Measurements from ENCODE around the gene CNPPD1. TPM values are rescaled to one million over a fixed set of nuclear protein-coding genes. Genes with fewer than 3 reads are reported as not detected.

The CNPPD1 gene
- 82.8 TPM for total RNA-seq
- long read RNA-seq, transcript CNPPD1-204 (9 exons, 1,154 nt) = minor isoform, 7 of 419 reads
- long read RNA-seq, transcript CNPPD1-201 (8 exons, 2,060 nt) = major isoform, 307 of 419 reads
- long read RNA-seq, transcript CNPPD1-203 (7 exons, 919 nt) = minor isoform, 9 of 419 reads
- long read RNA-seq, partial matches to known transcripts = 27 of 419 reads
- long read RNA-seq, other reads (novel, unspliced or antisense) = 67 of 419 reads

DNA sequence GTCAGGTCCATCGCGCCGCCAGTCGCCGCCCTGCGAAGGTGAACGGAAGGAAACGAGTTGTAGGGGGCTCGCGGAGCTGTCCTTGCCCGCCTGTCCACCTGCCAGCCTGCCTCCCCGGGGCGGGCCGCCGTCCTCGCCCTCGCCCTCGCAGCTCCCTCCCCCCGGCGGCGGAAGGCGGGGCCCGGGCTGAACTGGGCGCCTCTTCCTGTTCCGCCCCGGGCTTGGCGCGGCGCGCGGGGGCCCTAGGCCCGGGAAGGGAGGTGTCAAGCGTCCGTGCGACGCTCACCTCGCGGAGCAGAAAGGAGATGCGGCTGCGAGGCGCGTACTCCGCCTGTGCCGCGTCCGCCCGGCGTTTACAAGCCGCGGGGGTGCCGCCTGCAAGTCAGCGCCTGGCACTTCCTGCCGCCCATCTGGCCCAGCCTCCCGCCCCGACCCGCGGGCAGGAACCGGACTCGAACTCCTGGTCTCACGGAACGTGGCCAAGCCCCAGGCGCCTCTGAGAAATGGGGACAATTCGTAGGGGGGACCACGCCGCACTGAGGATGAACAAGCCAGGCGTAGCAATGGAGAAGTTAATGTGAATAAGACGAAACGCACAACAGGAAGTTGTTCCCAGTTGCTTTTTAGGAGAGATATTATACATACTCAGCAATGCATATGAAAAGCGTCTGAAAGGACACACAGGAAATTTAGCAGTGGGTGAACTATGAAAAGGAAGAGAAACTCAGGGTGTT lies at the start of gene CNPPD1:
Gene CNPPD1 (minus strand): TSS at position 108 of the 734 bp plus-strand sequence. CDS start 97 bp downstream, at position 11.
- DNase-seq (ENCODE audit: low spot score) = peak; percentile 95

DNA sequence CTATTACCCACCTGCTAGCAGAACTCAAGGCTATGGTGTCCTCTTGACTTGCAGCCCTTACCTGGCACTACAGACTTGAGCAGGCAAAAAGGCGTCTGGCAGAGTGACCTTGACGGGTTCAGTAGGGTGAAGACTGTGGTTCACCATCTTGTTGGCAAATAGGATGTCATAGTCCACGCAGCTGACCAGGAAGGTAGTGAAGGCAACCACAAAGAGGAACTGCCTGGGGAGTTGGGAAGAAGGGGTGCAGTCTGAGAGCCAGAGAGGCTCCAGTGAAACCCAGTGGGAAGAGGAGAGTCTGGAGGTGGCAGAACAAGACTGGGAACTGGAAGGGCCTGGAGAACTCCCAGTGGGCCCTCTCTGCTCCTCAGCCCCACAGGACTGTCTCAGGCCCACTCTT lies 48.6 kb upstream of the CNPPD1 start:
- DNase-seq (ENCODE audit: low spot score) = no peak

DNA sequence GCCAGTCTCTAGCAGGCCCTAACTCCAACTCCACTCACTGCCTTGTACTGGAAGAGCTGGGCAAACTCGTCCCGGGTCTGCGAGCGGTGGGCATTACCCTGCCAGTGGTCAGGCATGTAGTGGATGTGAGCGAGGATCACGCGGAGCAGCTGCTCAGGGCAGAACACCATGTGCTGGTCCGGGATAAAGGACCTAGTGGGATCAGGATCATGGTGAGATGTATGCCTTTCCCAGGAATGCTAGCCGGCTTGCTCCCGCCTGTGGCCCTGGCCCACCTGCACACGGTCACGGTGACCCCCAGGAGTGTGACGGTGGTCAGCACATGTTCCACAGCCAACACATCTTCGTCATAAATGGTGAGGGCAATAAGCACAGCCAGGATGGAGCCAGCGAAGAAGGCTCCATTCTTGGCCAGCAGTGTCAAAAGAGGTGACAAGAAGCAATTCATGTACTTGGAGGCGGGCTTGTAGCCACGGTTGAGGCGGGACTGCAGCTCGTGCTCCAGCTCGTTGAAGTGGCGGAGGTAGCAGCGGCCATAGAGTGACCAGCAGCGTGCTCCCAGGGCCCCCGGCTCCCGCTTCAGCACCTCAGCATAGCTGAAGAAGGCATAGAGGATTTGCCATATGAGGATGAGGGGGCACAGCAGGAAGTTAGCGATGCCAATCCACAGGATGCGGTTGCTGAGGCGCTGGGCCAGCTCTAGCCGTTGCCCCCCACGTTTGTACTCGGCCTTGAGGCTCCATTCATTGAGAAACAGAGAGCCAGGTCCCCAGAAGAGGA lies 47.3 kb upstream of the CNPPD1 start:
- no peak for DNase-seq (ENCODE audit: low spot score)

DNA sequence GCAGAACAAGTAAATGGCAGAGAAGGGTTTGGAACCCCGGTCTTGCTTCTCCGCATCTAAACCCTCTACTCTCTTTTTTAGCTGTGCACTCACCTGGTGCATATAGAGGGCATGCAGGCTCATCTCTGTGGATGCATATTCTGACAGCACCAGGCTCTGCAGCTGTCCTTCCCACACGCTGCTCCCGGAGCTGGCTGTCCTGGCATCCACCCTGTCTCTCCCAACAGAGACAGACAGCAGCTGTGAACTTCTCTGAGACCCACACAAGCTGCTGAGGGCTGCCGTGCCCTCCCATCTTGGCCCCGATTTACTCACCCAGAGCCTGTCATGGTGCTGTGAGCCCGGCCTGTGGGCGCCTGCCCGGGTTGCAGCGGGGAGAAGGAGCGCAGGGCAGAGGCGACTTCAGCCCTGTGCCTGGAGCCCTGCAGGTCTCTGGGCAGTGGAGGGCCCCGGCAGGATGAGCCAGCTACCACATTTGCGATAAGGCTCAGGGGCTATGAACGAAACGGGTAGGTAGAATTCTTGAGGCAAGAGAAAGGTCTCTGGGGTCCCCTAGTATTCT lies 45.3 kb upstream of the CNPPD1 start:
- DNase-seq (ENCODE audit: low spot score) = no peak

DNA sequence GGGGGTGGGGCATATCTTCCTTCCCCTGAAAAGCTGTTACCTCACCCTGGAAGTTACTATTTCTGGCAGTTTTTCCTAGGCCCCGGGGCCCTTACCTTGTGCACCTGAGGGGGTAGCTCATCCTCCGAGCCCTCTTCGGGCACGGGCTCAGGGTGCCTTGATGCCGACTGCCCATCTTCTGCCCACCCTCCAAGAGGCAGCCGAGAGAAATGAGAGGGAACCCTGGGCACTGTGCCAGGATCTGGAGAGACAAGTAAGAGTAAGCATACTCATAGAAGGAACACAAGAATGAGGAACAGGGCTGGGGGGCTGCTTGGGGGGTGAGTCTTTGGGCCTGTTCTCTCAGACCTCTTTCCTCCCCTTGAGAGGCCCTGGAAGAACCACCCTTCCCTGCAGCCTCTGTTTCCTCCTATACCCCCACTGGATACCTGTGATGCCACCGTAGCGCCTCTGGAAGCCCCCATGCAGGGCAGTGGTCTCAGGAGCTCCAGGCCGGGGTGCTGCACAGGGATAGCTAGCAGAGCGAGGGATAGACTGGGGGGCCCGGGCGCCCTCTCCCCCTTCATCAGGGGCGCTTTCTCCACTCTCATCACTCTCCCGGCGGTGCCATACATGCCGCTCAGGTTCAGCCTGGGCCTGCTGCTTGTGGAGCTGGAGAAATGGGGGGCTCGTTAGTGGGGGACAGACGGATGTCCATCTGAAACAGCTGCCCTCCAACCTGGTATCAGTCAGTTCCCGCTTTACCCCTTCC lies 44.1 kb upstream of the CNPPD1 start:
- DNase-seq (ENCODE audit: low spot score) = no peak

DNA sequence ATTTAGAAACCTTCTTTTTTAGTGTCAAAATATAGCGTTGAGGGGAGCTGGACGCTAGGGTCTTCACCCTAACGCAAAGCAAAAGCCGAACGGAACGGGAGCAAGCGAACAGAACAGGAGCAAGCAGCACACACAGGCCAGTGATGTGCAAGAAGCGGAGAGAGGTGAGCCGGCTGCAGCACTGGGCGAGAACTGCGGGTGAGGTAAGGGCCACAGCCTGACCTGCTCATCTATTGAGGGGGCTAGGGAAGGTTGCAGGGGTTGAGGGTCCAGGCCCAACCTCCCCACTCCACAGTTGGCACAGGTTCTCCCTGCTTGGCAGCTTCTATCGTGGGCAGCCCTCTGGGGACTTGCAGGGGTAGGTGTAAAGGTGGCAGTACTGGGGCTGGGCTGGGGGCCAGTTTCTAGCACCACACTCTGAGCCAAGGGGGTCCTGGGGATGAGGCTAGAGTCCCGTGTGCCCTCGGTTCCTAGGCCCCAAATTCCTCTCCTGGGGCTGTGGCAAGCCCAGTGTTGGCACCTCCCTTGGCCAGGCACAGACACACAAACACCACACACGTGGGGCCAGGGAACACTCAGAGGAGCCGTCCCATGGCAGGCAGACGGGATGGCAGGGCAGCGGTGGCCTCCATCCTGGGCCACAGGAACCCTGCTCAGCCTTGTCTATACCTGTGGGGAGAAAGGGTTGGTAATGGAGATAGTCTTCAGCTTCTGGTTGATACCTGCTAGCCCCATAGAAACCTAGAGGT lies 43.2 kb upstream of the CNPPD1 start:
- DNase-seq (ENCODE audit: low spot score) = no peak

DNA sequence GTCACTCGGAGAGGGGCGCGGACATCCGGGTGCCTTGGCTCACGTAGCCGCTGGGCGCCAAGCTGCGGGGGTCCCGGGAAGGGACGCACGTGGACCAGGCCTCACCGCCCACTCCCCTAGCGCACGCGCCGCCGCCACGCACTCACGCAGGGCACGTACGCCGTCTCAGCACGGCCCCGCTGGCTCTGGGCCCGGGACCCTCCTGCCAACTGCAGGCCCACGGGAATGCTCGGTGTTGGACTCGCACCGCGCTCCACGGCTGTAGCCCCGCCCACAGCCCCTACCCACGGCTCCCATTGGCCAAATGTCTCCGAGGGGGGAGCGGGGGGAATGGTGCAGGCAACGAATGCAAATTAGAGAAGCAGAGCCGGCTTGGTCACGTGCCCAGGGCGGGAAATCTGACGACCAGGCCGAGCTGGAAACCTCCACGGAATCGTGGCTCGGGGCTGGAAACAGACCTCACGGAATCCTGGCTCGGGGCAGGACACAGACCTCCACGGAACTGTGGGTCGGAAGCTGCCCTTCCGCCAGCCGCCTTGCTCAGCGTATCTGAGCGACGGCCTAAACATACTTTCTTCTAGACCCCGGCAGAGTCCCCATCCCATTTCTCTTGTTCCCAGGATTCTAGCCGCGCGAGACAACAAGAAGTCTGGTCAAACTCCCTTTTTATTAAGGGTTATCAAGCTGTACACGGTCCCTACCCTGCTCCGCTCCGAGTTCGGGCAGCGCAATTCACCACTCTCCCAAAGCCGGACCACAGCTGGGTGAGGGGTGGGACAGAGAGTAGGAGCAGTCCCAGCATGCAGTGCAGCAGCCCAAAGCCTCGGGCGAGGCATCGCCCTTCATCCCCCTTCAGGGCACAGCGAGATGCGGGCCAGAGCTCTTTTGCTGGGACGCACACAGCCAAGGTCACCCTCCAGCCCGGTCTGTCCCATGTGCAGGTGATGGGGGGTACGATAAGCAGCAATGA lies 42.3 kb upstream of the CNPPD1 start, which contains the start of gene ABCB6:
Gene ABCB6 (minus strand): TSS at position 227 of the 970 bp plus-strand sequence. CDS start 285 bp downstream, outside the sequence.
- DNase-seq (ENCODE audit: low spot score) = peak; percentile 97

DNA sequence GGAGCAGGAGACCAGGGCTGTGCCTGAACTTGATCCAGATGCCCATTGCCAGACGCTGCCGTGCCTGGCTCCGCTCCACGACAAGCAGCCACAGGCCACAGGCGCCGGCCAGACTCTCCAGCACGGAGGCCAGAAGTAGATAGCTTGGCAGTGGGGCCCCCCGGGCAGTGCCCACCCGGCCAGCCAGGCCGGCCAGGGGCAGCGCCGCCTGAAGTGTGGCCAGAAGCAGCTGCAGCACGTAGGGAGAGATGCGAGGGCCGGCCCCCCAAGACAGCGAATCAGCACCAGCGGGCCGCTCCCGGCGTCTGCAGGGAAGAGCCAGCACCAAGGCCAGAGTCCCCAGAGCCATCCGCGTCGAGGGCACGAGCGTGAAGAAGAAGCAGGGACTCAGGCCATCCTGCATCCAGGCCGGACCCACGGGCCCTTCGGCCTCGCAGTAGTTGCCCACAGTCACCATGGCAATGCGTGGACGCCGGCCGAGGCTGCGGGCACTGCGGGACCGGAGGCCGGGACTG lies 41.5 kb upstream of the CNPPD1 start:
- peak; percentile 91 for DNase-seq (ENCODE audit: low spot score)

DNA sequence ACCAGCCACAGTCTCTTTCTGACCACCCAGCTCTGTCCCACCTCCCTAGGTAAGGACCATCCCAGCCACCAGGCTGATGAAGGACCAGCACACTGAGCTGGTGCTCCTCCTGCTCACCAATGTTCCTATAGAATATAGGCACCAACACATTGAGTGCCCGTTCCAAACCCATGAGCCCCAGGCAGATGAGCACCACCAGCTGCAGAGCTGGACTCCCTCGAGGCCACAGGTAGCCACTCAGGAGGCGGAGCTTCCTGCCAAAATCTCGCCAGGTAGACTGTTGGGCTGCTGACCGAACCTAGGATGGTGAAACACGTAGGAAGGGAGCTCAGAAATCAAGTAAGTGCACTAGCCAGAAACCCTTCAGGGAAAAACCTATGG lies 39.8 kb upstream of the CNPPD1 start:
- no peak for DNase-seq (ENCODE audit: low spot score)

DNA sequence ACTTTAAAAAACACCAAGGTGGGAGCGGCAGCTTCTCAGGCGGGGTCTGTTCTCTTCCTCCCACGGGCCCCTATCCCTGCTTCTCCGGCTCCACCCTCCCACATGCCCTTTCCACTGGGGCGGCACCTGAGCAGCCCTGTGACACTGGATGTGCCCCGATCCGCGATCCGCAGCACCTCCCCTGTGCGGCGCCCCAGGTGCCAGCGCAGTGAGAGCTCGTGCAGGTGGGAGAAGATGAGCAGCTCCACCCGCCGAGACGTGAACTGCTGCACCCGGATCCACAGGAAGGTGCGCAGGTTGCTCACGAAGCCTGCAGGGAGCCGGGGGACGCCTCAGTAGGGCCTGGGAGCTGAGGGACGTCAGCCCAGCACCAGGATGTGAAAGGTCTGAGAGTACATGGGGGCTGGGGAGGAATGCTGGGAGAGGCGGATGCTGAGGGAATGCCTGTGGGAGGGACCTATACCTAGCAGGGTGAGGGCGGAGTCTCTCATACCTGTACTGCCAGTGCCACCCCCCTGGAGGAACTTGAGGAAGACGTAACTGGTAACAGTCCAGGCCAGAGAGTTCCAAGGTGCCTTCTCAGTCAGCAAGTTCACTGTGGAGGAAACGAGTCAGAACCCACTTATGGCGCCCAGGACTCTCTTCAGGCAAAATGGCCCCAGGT lies 39.3 kb upstream of the CNPPD1 start:
- DNase-seq (ENCODE audit: low spot score) = no peak

DNA sequence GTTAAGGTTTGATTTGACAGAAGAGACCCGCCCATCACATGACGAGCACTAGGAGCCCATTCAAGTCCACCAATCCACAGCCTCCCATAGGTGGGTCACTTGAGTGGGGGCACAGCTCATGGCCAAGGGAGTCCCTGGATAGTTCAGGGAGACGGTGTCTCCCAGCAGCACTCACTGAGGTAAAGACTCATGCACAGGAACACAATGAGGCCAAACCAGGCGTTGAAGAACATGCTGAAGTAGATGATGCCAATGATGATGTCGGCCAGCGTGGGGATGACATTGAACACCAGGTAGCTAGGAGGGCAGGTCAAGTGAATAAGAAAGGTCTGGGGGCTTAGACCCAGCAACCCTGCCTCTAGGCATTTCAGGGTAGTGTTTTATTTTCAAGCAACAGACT lies 38.1 kb upstream of the CNPPD1 start:
- no peak for DNase-seq (ENCODE audit: low spot score)

DNA sequence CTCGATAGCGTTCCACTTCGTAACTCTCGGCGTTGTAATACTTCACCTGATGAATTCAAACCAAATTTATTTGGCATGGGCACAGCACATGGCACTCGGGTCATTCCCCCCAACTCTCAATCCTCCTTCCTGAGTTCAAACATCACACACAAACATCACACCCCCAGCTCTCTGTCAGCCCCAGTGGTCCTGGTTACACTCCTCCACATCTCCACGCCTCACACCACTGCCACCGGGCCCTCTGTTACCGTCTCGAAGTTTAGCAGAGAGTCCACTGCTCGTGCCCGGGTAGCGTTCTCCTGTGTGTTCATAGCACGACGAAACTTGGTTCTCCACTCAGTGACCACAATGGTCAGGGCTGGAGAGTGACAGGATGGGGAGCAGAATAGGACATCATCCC lies 37.4 kb upstream of the CNPPD1 start:
- no peak for DNase-seq (ENCODE audit: low spot score)

DNA sequence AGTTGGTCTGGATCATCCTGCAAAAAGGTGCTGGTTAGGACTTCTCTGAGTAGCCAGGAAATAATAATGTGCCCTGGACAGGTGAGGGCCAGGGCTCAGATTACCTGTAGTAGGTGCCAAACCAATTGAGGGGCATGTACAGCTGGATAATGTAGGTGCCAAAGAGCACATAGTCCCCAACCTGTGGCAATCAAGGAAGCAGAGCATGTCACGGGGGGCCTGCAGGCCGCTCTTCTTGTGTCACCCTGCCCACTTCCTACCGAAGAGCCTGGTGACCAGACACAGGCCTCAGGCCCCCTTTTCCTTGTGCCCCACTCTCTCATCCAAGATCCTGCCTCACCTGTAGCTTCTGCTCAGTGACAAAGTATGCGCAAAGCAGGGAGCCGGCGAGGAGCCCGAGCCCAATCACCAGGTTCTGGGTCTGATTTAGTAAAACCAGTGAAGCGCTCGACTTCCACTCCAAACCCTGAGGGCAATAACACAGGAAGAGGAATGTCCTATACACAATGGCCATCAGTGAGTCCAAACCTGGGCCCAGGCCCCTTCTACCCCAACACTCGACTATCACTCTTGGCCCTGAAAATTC lies 36.9 kb upstream of the CNPPD1 start:
- DNase-seq (ENCODE audit: low spot score) = no peak

DNA sequence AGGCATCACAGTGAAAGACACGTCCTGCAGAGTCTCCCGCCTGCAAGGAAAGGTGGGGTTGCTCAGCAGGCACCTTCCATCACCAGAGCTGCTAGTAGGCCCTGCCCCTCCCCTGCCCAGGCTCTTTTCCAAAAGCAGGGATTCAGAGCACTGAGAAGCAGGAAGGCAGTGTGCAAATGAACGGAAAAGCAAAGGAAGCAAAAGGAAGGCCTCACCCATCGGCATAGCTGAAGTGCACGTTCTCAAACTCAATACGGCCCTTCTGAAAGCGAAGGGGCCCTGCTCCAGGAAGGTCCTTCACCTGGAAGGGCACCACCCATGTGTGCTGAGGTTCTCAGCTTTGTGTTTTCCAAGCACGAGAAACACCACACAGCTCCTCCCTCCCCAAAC lies 36.3 kb upstream of the CNPPD1 start:
- DNase-seq (ENCODE audit: low spot score) = no peak

DNA sequence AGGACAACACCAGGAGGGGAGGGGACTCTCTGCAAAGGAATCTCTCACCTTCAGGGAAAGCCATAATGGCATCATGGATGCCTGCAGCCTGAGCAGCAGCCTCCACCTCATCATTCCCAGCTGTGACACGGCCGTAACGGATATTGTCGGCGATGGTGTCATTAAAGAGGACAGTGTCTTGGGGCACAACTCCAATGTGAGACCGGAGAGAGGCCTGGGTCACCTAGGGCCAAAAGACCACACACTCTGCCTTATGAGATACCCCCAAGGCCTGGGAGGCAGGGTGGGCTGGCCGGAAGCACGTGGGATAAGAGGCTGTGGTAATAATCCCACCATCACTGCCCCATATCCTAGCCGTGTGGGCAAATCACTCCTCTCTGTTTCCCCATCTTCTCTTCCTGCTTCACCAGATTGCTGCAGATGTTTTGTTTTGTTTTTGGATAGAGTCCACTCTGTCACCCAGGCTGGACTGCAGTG lies 34.2 kb upstream of the CNPPD1 start:
- no peak for DNase-seq (ENCODE audit: low spot score)

DNA sequence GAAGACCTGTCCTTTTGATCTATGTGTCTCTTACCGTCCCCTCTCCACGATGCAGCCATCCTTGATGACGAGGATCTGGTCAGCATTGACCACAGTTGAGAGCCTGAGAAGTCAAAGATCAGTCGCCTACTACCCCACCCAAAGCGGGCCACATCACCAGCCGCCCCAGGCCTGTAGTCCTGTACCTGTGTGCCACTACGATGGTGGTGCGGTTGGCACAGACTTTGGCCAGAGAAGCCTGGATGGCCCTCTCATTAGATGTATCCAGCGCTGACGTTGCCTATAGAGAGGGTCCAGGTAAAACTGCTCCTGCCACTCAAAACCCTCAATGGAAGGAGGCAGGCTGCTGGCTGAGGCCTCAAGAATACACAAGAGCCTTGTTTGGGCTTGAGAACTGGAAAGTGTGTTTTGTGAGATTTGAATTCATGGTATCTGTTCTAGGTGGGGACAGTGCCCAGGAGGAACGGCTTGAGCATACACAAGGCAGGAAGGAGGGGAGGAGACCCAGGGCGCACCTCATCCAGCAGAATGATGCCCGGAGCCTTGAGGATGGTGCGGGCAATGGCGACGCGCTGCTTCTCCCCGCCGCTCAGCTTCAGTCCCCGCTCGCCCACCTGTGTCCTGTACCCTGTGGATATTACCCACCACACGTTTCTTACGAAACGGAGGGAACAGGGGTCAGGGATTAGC lies 33.6 kb upstream of the CNPPD1 start:
- no peak for DNase-seq (ENCODE audit: low spot score)

Data from mesenteric fat pad (tissue), 1 donor.